IMR-90 (cell line): ENCODE measurements around the gene C13orf46. TPM values are rescaled to one million over a fixed set of nuclear protein-coding genes. Genes with fewer than 3 reads are reported as not detected.

Experiments
- ATAC-seq: fragments of 200-7000 bp; cut with Tn5 transposase; 2 replicates; pipeline ENCODE4 v1.9.1; 2020; ENCODE audit warnings: low read depth, mild to moderate bottlenecking, moderate library complexity
- BruUV-seq: library from RNA; stranded (reverse); fragments of 400-500 nt; replicated peaks from 2 replicates; lab custom pipeline; 2021; lab: Mats Ljungman, UMichigan
- CTCF ChIA-PET: fragments of 300-600 bp; formaldehyde crosslinking; extraction: SDS; loops from one replicate; lab custom pipeline; 2021; ENCODE audit warnings: antibody characterized with exemption; lab: Yijun Ruan, JAX
- POLR2A ChIA-PET: fragments of 300-600 bp; sonication (Branson Sonifier 250); formaldehyde crosslinking; loops from one replicate; lab custom pipeline; 2022; ENCODE audit warnings: antibody characterized with exemption; ENCODE audit not compliant: unreplicated experiment; lab: Charles Lee
- DNase-seq: peaks from one replicate; pipeline ENCODE4 v3.0.0; 2013
- H2AFZ ChIP-seq: replicated peaks from 2 replicates; pipeline ENCODE3; 2013; ENCODE audit warnings: low read length, mild to moderate bottlenecking; ENCODE audit not compliant: poor library complexity
- H2AK5ac ChIP-seq: 2 replicates; pipeline ENCODE4 v1.6.1; 2013; ENCODE audit warnings: low read depth, low read length, inconsistent platforms
- H2AK9ac ChIP-seq: replicated peaks from 2 replicates; pipeline ENCODE3; 2013; ENCODE audit warnings: mild to moderate bottlenecking, low read depth, low read length, moderate library complexity; ENCODE audit not compliant: poor library complexity
- H2BK120ac ChIP-seq: 2 replicates; pipeline ENCODE4 v1.6.1; 2013; ENCODE audit warnings: low read depth, low read length, inconsistent platforms
- H2BK15ac ChIP-seq: 3 replicates; pipeline ENCODE4 v1.6.1; 2013; ENCODE audit warnings: low read depth, low read length, inconsistent platforms
- H2BK20ac ChIP-seq: 2 replicates; pipeline ENCODE4 v1.6.1; 2013; ENCODE audit warnings: low read depth, mild to moderate bottlenecking, inconsistent platforms, low read length, moderate library complexity
- H2BK5ac ChIP-seq: 2 replicates; pipeline ENCODE4 v1.6.1; 2013; ENCODE audit warnings: mild to moderate bottlenecking, low read depth, low read length, inconsistent platforms; ENCODE audit not compliant: poor library complexity, severe bottlenecking
- H3K14ac ChIP-seq: replicated peaks from 2 replicates; pipeline ENCODE4 v1.6.1; 2013; ENCODE audit warnings: low read depth, low read length, inconsistent platforms
- H3K18ac ChIP-seq: 2 replicates; pipeline ENCODE4 v1.6.1; 2013; ENCODE audit warnings: low read depth, low read length, control low read depth
- H3K23ac ChIP-seq: 2 replicates; pipeline ENCODE4 v1.6.1; 2013; ENCODE audit warnings: low read depth, low read length, inconsistent platforms
- H3K27ac ChIP-seq: 2 replicates; pipeline ENCODE4 v1.5.1; 2013; ENCODE audit warnings: mild to moderate bottlenecking, control low read depth, low read length; ENCODE audit not compliant: insufficient read depth
- H3K27me3 ChIP-seq: 2 replicates; pipeline ENCODE4 v1.6.1; 2013; ENCODE audit warnings: low read length; ENCODE audit not compliant: control insufficient read depth, insufficient read depth
- H3K36me3 ChIP-seq: 2 replicates; pipeline ENCODE4 v1.6.1; 2013; ENCODE audit warnings: low read length, mixed read lengths; ENCODE audit not compliant: control insufficient read depth, insufficient read depth
- H3K4ac ChIP-seq: 2 replicates; pipeline ENCODE4 v1.6.1; 2013; ENCODE audit warnings: low read depth, low read length, inconsistent platforms
- H3K4me1 ChIP-seq: 2 replicates; pipeline ENCODE4 v1.6.1; 2013; ENCODE audit warnings: low read length, mixed read lengths; ENCODE audit not compliant: control insufficient read depth, insufficient read depth
- H3K4me2 ChIP-seq: 2 replicates; pipeline ENCODE4 v1.6.1; 2013; ENCODE audit warnings: low read depth, mild to moderate bottlenecking, control low read depth, low read length, moderate library complexity
- H3K4me3 ChIP-seq: 2 replicates; pipeline ENCODE4 v1.5.1; 2013; ENCODE audit warnings: low read depth, mild to moderate bottlenecking, control low read depth, low read length, moderate library complexity; ENCODE audit not compliant: insufficient read depth
- H3K56ac ChIP-seq: 2 replicates; pipeline ENCODE4 v1.6.1; 2013; ENCODE audit warnings: low read length, inconsistent platforms; ENCODE audit not compliant: insufficient read depth; ENCODE audit errors: extremely low read depth
- H3K79me1 ChIP-seq, 2 experiments: 2 replicates each; pipeline ENCODE4 v1.6.1; 2013; ENCODE audit warnings: low read length in 2 of 2, inconsistent platforms in 1 of 2, low read depth in 1 of 2
- H3K9ac ChIP-seq: 2 replicates; pipeline ENCODE4 v1.6.1; 2013; ENCODE audit warnings: low read depth, low read length, control low read depth
- H3K9me1 ChIP-seq: 2 replicates; pipeline ENCODE4 v1.6.1; 2013; ENCODE audit warnings: low read length, inconsistent platforms; ENCODE audit not compliant: insufficient read depth
- H3K9me3 ChIP-seq: 2 replicates; pipeline ENCODE4 v1.6.1; 2013; ENCODE audit warnings: low read length; ENCODE audit not compliant: control insufficient read depth, insufficient read depth
- H4K20me1 ChIP-seq: 2 replicates; pipeline ENCODE4 v1.6.1; 2013; ENCODE audit warnings: low read length, inconsistent platforms; ENCODE audit not compliant: insufficient read depth
- H4K5ac ChIP-seq: 2 replicates; pipeline ENCODE4 v1.6.1; 2013; ENCODE audit warnings: mild to moderate bottlenecking, low read depth, low read length, control low read depth
- H4K8ac ChIP-seq, 2 experiments: 2 replicates each; pipeline ENCODE4 v1.6.1; 2013; ENCODE audit warnings: low read depth in 2 of 2, low read length in 2 of 2, control low read depth in 1 of 2, inconsistent platforms in 1 of 2
- H4K91ac ChIP-seq: 2 replicates; pipeline ENCODE4 v1.6.1; 2013; ENCODE audit warnings: low read depth, low read length, inconsistent platforms; ENCODE audit not compliant: insufficient read depth
- BHLHE40 ChIP-seq: fragments of 150-350 bp; IDR thresholded peaks from 2 replicates; pipeline ENCODE4 v1.6.1; 2016; ENCODE audit warnings: mild to moderate bottlenecking, low read depth, low read length
- CHD1 ChIP-seq: IDR thresholded peaks from 2 replicates; pipeline ENCODE4 v1.6.1; 2012; ENCODE audit warnings: low read depth, low read length, improper control_type of control experiment
- FOS ChIP-seq: fragments of 150-350 bp; IDR thresholded peaks from 2 replicates; pipeline ENCODE4 v1.6.1; 2016; ENCODE audit warnings: low read depth, low read length
- MAZ ChIP-seq: IDR thresholded peaks from 2 replicates; pipeline ENCODE4 v1.6.1; 2012; ENCODE audit warnings: low read depth, mild to moderate bottlenecking, low read length, improper control_type of control experiment, moderate library complexity, borderline replicate concordance
- NFE2L2 ChIP-seq: fragments of 150-350 bp; IDR thresholded peaks from 2 replicates; pipeline ENCODE4 v1.6.1; 2016; ENCODE audit warnings: low read depth, mild to moderate bottlenecking, low read length
- POLR2A ChIP-seq: IDR thresholded peaks from 2 replicates; pipeline ENCODE4 v1.6.1; 2012; ENCODE audit warnings: mild to moderate bottlenecking, low read depth, low read length
- RAD21 ChIP-seq: IDR thresholded peaks from 2 replicates; pipeline ENCODE4 v1.6.1; 2012; ENCODE audit warnings: low read length, improper control_type of control experiment
- RCOR1 ChIP-seq: IDR thresholded peaks from 2 replicates; pipeline ENCODE4 v1.6.1; 2012; ENCODE audit warnings: mild to moderate bottlenecking, low read length, improper control_type of control experiment; ENCODE audit not compliant: insufficient replicate concordance
- SMC3 ChIP-seq: fragments of 150-350 bp; IDR thresholded peaks from 2 replicates; pipeline ENCODE4 v1.6.1; 2016; ENCODE audit warnings: low read depth, mild to moderate bottlenecking, antibody characterized with exemption, low read length, moderate library complexity
- WGBS, 2 experiments: methylation state at CpG; one replicate each; pipeline versions ENCODE4 v1.1.5 to v1.1.7; 2013; ENCODE audit warnings: missing lambda C conversion rate in 2 of 2; ENCODE audit not compliant: insufficient read length in 1 of 2; ENCODE audit errors: extremely low coverage in 2 of 2; 5-methylcytosine and 5-hydroxymethylcytosine counted together
- dilution Hi-C: fragments of 300-500 bp; cut with HindIII; formaldehyde crosslinking; loops from one replicate; pipeline ENCODE4 v1.14.3; 2018; ENCODE audit warnings: low sequenced_read_pairs; ENCODE audit not compliant: unreplicated experiment
- in situ Hi-C: fragments of 300-500 bp; cut with MboI; formaldehyde crosslinking; loops from 3 replicates; pipeline ENCODE4 v1.14.3; 2019; ENCODE audit warnings: low sequenced_read_pairs, inconsistent platforms, mixed read lengths
- intact Hi-C: fragments of 100-400 bp; cut with micrococcal nuclease; formaldehyde crosslinking; loops from 2 replicates; pipeline ENCODE4 v1.10.0; 2022
- polyA plus RNA-seq, 3 experiments: library from polyadenylated mRNA; depleted of rRNA; stranded (reverse); fragments of >200 nt; gene quantifications; 2 replicates each; pipeline ENCODE4 v1.2.3, GENCODE V29; 2012; ENCODE audit warnings: low replicate concordance in 1 of 3
- total RNA-seq: library from RNA; depleted of rRNA; stranded (reverse); fragments of >200 nt; gene quantifications from 2 replicates; pipeline ENCODE4 v1.2.3, GENCODE V29; 2012
- TF ChIP-seq, protein P1 (sequence below): fragments of 150-350 bp; IDR thresholded peaks from 2 replicates; pipeline ENCODE4 v1.6.1; 2017; ENCODE audit warnings: mild to moderate bottlenecking, antibody characterized with exemption, low read length, low read depth

Gene C13orf46
- total and polyA plus RNA-seq, 2 of the 4 experiments (the other 2 are of a cell fraction): under 0.01 to 2.1 TPM

GRCh38 chr13:113958373-113958772 is 15.5 kb downstream of the C13orf46 start:
- no peak for DNase-seq
- 91% methylated on average over 14 of the region's 22 CpGs; no CpG with 5 or more reads in 1 of the 2 experiments for WGBS, 2 experiments
- intact Hi-C loops (no loop called here), in situ Hi-C loops (no loop called here), dilution Hi-C loops (no loop called here)
- Histone ChIP-seq H3K27me3 (no peaks in the 10 kb centered on the region), H3K18ac (no peak overlapping the region), H2AK9ac (no peak overlapping the region), H3K4me3 (no peak overlapping the region), H3K4me2 (no peak overlapping the region), H3K4ac (no peak overlapping the region), H3K9me1 (no peaks in the 10 kb centered on the region), H3K4me1 (peaks cover 2% of the 10 kb centered on the region; the same call in 1 of the 2 replicates), H3K79me1 (peaks cover 0 to 11% of the 10 kb centered on the region in 2 experiments; a peak in 2 of 4 replicates), H2BK5ac (no peak overlapping the region), H2AK5ac (no peak overlapping the region), H3K27ac (no peak overlapping the region), H3K23ac (no peak overlapping the region), H4K8ac (no peak overlapping the region), H3K56ac (no peak overlapping the region), H4K20me1 (peaks cover 8% of the 10 kb centered on the region; the same call in 1 of the 2 replicates), H4K5ac (no peak overlapping the region), H4K91ac (no peak overlapping the region), H3K9me3 (peaks cover 20% of the 10 kb centered on the region), H2AFZ (no peak overlapping the region), H2BK20ac (no peak overlapping the region), H3K14ac (no peak overlapping the region), H3K9ac (no peak overlapping the region), H3K36me3 (peaks cover 38% of the 10 kb centered on the region), H2BK120ac (no peak overlapping the region), H2BK15ac (no peak overlapping the region)
- no TSS peak for BruUV-seq
- POLR2A ChIA-PET: no interaction called here
- CTCF ChIA-PET: no interaction called here
- no peak for ATAC-seq
- TF ChIP-seq, protein P1, sequence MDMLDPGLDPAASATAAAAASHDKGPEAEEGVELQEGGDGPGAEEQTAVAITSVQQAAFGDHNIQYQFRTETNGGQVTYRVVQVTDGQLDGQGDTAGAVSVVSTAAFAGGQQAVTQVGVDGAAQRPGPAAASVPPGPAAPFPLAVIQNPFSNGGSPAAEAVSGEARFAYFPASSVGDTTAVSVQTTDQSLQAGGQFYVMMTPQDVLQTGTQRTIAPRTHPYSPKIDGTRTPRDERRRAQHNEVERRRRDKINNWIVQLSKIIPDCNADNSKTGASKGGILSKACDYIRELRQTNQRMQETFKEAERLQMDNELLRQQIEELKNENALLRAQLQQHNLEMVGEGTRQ: no peak
- TF ChIP-seq MAZ (no peak), BHLHE40 (no peak), POLR2A (no peak), RCOR1 (no peak), SMC3 (no peak), RAD21 (no peak), CHD1 (no peak), NFE2L2 (no peak), FOS (no peak)
